ENCODE measurements around the gene NUBP2. TPM values are rescaled to one million over a fixed set of nuclear protein-coding genes. Genes with fewer than 3 reads are reported as not detected.

NUBP2 gene
- total RNA-seq, 1 donor from 2014 or later: 73.8 TPM

GRCh38 chr16:1768767-1769401, 13.9 kb upstream of the NUBP2 start:
- Mint-ChIP-seq H3K27ac (ENCODE audit: unreplicated experiment) (no peak overlapping the region), H3K9me3 (no peaks in the 10 kb centered on the region), H3K4me3 (peak overlapping the region; percentile 85), H3K27me3 (ENCODE audit: low read depth) (peaks cover 6% of the 10 kb centered on the region), H3K4me1 (peaks cover 8% of the 10 kb centered on the region), H3K36me3 (ENCODE audit: low read depth) (peaks cover 6% of the 10 kb centered on the region)
- no peak for DNase-seq (ENCODE audit: low read depth, low spot score)
- TF ChIP-seq, protein P1, sequence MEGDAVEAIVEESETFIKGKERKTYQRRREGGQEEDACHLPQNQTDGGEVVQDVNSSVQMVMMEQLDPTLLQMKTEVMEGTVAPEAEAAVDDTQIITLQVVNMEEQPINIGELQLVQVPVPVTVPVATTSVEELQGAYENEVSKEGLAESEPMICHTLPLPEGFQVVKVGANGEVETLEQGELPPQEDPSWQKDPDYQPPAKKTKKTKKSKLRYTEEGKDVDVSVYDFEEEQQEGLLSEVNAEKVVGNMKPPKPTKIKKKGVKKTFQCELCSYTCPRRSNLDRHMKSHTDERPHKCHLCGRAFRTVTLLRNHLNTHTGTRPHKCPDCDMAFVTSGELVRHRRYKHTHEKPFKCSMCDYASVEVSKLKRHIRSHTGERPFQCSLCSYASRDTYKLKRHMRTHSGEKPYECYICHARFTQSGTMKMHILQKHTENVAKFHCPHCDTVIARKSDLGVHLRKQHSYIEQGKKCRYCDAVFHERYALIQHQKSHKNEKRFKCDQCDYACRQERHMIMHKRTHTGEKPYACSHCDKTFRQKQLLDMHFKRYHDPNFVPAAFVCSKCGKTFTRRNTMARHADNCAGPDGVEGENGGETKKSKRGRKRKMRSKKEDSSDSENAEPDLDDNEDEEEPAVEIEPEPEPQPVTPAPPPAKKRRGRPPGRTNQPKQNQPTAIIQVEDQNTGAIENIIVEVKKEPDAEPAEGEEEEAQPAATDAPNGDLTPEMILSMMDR (conservative IDR thresholded peaks at IDR 0.05): no peak

DNA sequence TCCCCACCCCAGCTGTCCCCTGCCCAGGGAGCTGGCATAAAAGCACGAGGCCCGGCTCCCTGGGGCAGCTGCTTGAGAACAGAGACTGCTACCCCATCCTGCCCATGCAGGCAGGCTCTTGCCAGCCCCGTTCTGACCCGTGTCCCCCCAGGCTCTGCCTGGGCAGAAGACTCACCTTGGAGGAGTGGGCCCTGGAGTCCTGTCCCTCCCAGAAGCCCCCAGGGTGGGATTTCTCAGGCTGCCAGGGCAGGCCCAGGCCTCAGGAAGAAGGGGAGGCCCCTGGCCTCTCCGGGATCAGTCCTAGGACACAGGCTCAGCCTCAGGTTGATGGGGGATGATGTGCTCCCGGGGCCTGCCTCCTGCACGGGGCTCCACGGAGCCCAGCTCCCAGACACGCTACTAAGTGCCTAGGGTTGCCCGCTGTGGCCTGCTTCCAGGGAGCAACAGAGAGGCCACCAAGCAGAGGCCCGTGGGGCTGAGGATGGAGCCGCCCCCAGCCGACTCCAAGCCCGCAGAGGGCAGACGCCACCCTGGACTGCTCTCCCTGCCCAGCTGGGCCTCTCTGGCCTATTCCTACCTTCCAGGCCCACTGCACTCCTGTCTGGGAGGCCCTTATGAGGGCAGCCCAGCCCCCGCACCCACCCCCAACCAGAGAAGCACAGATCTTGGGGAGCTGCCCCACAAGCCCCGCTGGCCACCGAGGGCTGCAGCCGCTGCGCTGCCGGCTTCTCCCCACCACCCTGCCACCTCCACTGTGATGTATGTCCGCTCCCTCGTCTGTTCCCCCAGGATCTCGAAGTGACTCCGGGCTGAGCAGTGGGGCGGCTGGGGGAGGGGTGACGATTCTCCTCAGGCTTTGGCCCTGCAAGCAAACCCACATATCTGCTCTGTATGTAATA, 13.1 kb upstream of the NUBP2 start:
- Mint-ChIP-seq H3K4me1 (peaks cover 8% of the 10 kb centered on the region), H3K27ac (ENCODE audit: unreplicated experiment) (no peak overlapping the region), H3K9me3 (no peaks in the 10 kb centered on the region), H3K36me3 (ENCODE audit: low read depth) (peaks cover 6% of the 10 kb centered on the region), H3K4me3 (peak overlapping the region; percentile 85), H3K27me3 (ENCODE audit: low read depth) (peaks cover 6% of the 10 kb centered on the region)
- DNase-seq (ENCODE audit: low read depth, low spot score): no peak
- TF ChIP-seq, protein P1 (conservative IDR thresholded peaks at IDR 0.05): no peak

GRCh38 chr16:1770328-1771187, 12.2 kb upstream of the NUBP2 start:
- peaks cover 8% of the 10 kb centered on the region for H3K4me1 Mint-ChIP-seq
- TF ChIP-seq, protein P1 (conservative IDR thresholded peaks at IDR 0.05): no peak
- H3K4me3 Mint-ChIP-seq: peak overlapping the region; percentile 85
- H3K36me3 Mint-ChIP-seq (ENCODE audit: low read depth): peaks cover 6% of the 10 kb centered on the region
- H3K27me3 Mint-ChIP-seq (ENCODE audit: low read depth): peaks cover 6% of the 10 kb centered on the region
- peak overlapping the region; percentile 83 for H3K27ac Mint-ChIP-seq (ENCODE audit: unreplicated experiment)
- no peak for DNase-seq (ENCODE audit: low read depth, low spot score)
- no peaks in the 10 kb centered on the region for H3K9me3 Mint-ChIP-seq

DNA sequence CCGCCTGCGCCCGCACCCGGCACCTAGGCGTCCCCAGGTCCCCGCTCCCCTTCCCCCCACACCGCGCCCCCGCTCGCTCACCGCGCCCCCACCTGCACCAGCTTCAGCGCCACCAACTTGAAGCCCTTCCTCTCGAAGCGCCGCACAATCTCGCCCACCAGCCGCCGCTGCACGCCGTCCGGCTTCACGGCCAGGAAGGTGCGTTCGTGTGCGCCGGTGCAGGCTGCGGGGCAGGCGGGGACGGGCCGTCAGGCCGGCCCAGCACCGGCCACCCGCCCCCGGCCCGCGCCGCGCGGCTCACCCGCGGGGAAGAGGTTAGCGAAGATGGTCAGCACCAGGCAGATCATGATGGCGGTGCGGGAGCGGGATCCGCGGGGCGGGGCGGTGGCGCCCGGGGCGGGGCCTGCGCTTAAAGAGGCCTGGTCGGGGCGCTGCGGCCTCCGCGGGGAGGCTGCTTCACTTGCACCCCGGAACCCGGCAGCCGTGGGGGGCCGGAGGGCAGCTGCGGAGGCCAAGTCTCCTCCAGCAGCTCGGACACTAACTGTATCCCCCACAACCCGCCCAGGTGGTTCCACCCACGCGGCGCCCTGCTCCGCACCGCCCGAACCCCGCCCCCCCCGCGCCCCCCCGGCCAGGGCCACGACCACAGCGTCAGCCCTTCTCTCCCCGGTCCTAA, 11.4 kb upstream of the NUBP2 start, which contains the start of gene NME3:
Gene NME3 (minus strand): TSS at position 356 of the 676 bp plus-strand sequence. CDS start 9 bp downstream, at position 347.
- peak; percentile 60 for DNase-seq (ENCODE audit: low read depth, low spot score)
- Mint-ChIP-seq H3K27me3 (ENCODE audit: low read depth) (peaks cover 6% of the 10 kb centered on the region), H3K4me1 (peaks cover 8% of the 10 kb centered on the region), H3K9me3 (no peaks in the 10 kb centered on the region), H3K27ac (ENCODE audit: unreplicated experiment) (peak within 1 kb of the TSS; percentile 98), H3K4me3 (peak within 1 kb of the TSS; percentile 99), H3K36me3 (ENCODE audit: low read depth) (peaks cover 6% of the 10 kb centered on the region)
- TF ChIP-seq, protein P1 (conservative IDR thresholded peaks at IDR 0.05): no peak

Measured in neural crest cell (in vitro differentiated cells).